GM19452 (cell line): ENCODE results near the gene CCDC85C.

Experiments
- ATAC-seq: cut with Tn5 transposase; IDR thresholded peaks from one replicate; pipeline ENCODE4 v1.9.1; 2021; ENCODE audit not compliant: unreplicated experiment

Gene CCDC85C

GRCh38 chr14:99609245-99610170 is 5.5 kb upstream of the CCDC85C start:
- no peak for ATAC-seq

- ATAC-seq = no peak
Observed at GRCh38 chr14:99608591-99608990, 4.6 kb upstream of the CCDC85C start.

- no peak for ATAC-seq
Observed at GRCh38 chr14:99606359-99606758, 2.4 kb upstream of the CCDC85C start.

GRCh38 chr14:99605299-99605961 is 1.4 kb upstream of the CCDC85C start:
- peak; percentile 27 for ATAC-seq

- no peak for ATAC-seq
Observed at GRCh38 chr14:99604766-99605298, 825 bp upstream of the CCDC85C start.

GRCh38 chr14:99604278-99604765 is 315 bp upstream of the CCDC85C start:
- peak; percentile 89 for ATAC-seq

- ATAC-seq = no peak
Observed at GRCh38 chr14:99602788-99603415, 1.1 kb downstream of the CCDC85C start.

GRCh38 chr14:99602054-99602787 is 1.8 kb downstream of the CCDC85C start:
- ATAC-seq = no peak

- ATAC-seq = no peak
Observed at GRCh38 chr14:99601361-99601831, 2.6 kb downstream of the CCDC85C start.

GRCh38 chr14:99600232-99600888 is 3.6 kb downstream of the CCDC85C start:
- ATAC-seq = no peak

GRCh38 chr14:99599393-99599792 is 4.6 kb downstream of the CCDC85C start:
- no peak for ATAC-seq

GRCh38 chr14:99598774-99599173 is 5.2 kb downstream of the CCDC85C start:
- no peak for ATAC-seq

- no peak for ATAC-seq
Observed at GRCh38 chr14:99597911-99598600, 6.0 kb downstream of the CCDC85C start.

- ATAC-seq = no peak
Observed at GRCh38 chr14:99596772-99597171, 7.2 kb downstream of the CCDC85C start.

GRCh38 chr14:99596071-99596627 is 7.9 kb downstream of the CCDC85C start:
- ATAC-seq = no peak

- no peak for ATAC-seq
Observed at GRCh38 chr14:99595524-99595923, 8.5 kb downstream of the CCDC85C start.

- ATAC-seq = peak; percentile 93
Observed at GRCh38 chr14:99595034-99595433, 9.0 kb downstream of the CCDC85C start.

- ATAC-seq = no peak
Observed at GRCh38 chr14:99593971-99594841, 9.8 kb downstream of the CCDC85C start.
